ENCODE results near the gene PTPRN2.

DNA sequence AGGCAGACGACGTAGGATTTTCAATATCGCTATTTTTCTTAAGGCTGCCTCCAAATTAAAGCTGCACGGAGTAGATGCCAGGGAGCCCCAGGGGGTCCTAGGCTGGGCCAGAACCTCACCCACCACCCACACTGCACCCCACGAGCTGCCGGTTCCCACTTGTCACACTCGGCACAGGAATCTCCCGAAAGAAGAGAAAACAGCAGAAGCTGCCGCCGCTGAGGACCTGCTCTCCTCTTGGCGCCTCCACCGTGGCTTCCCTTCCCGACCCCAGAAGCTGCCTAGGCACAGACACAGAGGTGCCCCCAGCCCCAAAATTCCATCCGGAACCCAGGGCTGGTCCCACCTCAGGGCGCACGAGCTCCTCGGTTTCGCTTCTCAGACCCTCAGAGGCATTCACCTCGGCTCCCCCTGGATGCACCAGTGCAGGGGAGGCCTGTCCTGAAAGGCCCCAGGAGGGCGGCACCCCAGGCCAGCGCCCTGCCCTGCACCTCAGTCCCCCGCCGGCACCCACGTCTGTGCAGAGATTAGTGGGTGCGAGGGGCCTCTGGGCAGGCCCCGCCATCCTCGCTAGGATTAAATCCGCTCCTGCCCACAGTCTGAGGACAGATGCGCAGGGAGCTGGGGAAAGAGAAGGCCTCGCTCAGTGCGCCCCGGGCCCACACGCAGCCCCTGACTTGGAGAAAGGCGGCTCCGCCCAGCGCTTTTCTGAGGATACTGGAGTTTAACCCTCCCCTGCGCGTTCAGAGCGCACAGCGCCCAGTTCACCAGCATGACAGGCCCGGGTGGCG, 99.2 kb downstream of the PTPRN2 start:
- TF ChIP-seq BHLHE40 (IDR thresholded peaks at IDR 0.05; ENCODE audit: borderline replicate concordance), result no peak
- TF ChIP-seq NFRKB (IDR thresholded peaks at IDR 0.05), result no peak
- TF ChIP-seq SP1 (IDR thresholded peaks at IDR 0.05), result no peak
- TF ChIP-seq TARDBP (IDR thresholded peaks at IDR 0.05), result no peak
- no peak for TF ChIP-seq FOXK2 (IDR thresholded peaks at IDR 0.05)
- no peak for TF ChIP-seq FOXM1 (IDR thresholded peaks at IDR 0.05; ENCODE audit: borderline replicate concordance)
